Ramos (cell line): ENCODE data around the gene TIMP3.

ENCODE experiments used
- in situ Hi-C: fragments of 300-500 bp; cut with MboI; formaldehyde crosslinking; loops from one replicate; pipeline ENCODE4 v1.14.3; 2022; ENCODE audit warnings: low sequenced_read_pairs; ENCODE audit not compliant: unreplicated experiment

TIMP3 gene

DNA sequence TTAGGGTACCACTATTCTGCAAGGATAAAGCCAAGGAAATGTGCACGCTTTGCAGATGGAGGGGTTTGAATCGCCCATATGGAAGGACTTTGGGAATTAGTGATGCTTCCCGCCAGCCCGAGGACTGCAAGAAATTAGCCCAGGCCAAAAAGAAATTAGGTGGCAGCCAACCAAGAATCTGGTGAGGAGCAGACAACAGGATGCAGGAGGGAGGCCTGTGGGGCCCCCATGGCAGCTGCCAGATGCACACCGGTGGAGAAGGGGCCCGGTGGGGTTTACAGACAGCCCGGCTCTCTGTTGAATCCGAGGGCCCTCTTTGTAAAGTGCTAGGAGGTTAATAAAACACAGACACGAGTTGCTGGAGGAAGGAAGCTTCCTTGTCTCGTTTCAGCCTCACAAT lies 73.5 kb downstream of the TIMP3 start:
- in situ Hi-C loops = no loop called here

DNA sequence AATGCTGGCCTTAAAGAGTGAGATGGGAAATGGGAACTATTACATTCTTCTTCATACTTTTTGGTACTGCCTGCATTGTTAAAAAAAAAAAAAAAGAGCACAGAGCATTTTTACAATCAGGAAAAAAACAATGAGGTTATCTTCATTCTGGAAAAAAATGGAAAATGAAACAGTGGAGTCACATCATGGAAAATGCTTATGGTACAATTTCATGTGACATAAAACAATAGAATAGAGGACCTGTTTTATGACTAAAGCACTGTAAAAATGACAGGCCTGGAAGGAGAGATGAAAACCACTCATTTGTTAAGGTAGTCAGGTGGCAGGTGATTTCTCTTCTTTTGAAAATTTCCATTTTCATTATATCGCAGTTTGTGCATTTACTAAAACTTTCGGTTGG lies 75.0 kb downstream of the TIMP3 start:
- in situ Hi-C loops = no loop called here

DNA sequence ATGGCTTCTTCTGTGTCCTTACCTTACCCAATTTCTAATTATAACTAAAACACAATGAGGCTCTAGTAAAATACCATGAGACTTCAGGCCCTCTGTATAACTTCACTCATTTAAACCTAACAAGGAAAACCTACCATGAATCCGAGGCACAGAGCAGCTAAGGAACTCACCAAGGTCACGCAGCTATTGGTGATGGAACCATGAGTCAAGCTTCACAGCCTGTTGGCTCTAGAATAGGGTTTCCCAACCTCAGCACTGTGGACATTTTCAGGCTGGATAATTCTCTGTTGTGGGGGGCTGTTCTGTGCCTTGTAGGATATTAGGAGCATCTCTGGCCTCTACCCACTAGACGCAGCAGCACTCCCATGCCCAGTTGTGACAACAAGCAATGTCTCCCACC lies 75.7 kb downstream of the TIMP3 start:
- in situ Hi-C loops = no loop called here

DNA sequence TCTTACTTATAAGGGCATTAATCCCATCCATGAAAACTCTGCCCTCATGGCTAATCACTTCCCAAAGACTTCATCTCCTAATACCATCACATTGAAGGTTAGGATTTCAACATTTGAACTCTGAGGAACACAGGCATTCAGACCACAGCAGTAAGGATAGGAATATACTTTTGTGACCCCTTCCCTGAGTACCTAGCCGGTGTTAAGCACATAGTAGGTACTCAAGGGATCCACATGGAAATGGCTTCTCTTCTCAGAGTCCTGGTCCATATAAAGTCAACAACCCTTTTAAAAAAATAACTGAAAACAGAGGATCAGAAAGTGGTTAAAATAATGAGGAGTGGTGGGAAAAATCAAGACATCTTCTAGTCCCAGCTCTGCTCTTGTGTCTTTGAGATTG lies 78.0 kb downstream of the TIMP3 start:
- in situ Hi-C loops = no loop called here

DNA sequence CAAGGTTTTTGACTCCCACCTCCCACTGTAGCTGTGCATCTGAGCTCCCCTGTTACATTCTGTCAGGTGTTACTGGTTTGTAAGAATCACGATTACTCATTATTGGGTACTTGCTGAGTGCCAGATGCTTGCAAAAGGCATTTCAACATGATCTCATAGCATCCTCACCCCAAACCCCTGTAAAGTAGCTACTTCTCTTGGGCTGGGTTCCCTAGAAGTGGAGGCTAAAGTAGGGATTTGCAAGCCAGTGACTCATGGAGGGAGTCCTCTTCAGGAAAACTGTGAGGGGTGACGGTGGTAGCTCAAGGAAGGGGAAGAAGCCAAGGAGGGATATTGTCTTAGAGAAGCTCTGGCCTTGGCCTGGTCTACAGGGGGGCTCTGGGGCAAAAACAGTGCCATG lies 78.6 kb downstream of the TIMP3 start:
- in situ Hi-C loops = no loop called here

GRCh38 chr22:32880505-32880892 lies 79.0 kb downstream of the TIMP3 start:
- in situ Hi-C loops = no loop called here

- in situ Hi-C loops = no loop called here
These were observed 79.5 kb downstream of the TIMP3 start for GRCh38 chr22:32880893-32881596.

DNA sequence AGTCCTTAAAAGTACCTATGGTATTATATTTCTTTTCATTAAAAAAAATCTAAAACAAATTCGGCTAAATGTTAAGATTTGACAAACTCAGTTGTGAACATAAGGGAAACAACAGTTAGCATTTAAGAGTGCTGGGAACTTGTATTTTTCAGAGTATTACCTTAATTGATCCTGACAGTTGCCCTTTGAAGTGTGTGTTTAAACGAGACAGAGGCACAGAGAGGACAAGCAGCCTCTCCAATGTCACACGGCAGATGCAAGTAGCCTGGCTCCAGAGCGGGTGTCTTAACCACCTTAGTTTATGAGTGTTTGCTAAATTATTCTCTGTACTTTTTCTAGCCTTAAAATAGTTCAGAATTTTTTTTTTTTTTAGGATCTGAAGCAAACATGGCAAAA lies 80.9 kb downstream of the TIMP3 start:
- in situ Hi-C loops = no loop called here

DNA sequence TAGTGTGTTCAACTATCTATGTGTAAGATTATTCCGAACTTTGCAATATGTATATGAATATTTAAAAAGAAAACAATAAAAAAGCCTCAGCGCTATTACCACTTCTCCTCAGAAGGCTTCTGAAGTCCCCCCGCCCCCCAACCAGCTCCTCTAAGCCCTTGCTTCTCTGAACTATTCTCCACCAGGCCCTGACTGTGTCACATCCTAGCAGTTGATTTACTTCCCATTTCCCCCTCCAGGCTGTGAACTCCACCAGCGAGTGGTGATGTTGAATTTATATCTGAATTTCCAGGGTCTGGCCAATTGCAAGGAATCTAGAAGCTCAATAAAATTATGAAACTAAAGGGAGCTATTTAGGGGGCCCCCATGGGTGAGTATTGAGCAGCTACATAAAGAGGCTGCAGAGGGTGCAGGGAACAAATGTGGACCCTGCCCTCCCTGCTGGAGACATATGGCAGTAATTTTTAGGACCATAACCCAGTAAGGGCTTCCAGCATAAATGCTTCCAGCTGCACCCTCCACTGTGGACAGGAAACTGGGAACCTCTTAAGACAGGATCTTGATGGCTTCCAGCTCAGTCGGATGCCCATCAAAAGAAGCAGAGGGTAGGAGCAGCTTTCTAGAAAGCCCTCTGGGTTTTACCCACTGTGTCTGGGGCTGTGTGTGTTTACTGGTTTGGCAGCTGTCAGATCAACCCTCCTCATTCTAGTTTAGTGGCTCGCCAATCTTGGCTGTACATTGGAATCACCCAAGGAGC lies 81.4 kb downstream of the TIMP3 start:
- in situ Hi-C loops = no loop called here

DNA sequence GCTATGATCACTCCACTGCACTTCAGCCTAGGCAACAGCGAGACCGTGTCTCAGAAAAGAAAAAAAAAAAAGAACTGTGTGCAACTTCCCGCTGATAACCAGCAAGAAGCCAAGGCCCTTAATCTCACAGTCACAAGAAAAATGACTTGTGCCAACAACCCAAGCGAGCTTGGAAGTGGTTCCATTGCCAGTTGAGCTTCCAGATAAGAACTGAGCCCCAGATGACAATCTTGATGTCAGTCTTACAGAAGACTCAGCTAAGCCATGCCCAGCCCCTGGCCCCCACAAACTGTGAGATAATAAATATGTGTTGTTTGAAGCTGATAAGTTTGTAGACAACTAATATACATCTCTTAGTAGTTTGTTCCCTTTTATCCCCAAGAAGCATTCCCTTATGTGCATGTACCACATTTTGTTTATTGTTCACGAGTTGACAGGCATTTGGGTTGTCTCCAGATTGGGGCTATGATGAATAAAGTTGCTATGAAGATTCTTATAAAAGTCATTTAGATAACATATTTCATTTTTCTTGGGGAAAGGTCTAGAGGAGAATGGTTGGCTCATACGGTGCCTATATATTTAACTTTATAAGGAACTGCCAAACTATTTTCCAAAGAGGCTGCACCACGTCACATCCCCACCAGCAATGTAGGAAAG lies 85.9 kb downstream of the TIMP3 start:
- in situ Hi-C loops = no loop called here

DNA sequence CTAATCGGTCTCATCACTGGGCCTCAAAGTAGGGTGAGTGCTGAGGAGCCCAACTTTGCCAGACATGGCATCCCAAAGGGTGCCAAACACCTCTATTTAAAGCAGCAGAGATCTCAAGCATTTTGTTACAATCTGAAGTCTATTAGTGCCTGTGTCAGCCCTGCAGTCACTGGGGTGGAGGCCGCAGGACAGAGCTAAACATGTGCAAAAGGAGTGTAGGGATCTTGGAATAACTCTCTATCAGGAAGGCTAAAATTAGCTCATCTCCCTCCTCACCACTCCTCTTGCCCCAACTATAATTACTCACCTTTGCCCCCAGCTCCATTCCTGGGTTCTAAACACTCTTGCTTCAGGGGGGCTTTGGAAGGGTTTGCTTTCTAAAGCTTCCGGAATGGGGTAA lies 87.5 kb downstream of the TIMP3 start:
- in situ Hi-C loops = no loop called here

DNA sequence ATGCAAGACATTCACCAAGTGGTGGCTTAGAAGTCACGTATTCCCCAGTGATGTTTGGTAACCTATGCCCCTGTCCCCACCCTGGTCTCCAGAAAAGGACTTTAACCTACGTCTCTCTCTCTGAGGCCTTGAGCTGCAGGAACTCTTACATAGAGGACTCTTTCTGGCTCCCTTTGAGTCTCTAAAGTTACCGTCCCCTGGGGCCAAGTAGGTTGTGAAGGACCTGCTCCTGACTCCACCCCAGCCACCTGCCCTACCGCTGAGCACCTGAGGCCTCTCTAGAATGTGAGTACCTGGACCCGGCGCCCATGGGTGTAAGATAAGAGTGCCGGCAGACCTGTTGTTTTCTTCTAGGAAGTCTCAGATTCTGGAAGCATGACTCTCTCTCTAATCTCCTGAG lies 95.4 kb downstream of the TIMP3 start:
- in situ Hi-C loops = no loop called here

GRCh38 chr22:32897400-32897799 lies 95.9 kb downstream of the TIMP3 start:
- in situ Hi-C loops = no loop called here

DNA sequence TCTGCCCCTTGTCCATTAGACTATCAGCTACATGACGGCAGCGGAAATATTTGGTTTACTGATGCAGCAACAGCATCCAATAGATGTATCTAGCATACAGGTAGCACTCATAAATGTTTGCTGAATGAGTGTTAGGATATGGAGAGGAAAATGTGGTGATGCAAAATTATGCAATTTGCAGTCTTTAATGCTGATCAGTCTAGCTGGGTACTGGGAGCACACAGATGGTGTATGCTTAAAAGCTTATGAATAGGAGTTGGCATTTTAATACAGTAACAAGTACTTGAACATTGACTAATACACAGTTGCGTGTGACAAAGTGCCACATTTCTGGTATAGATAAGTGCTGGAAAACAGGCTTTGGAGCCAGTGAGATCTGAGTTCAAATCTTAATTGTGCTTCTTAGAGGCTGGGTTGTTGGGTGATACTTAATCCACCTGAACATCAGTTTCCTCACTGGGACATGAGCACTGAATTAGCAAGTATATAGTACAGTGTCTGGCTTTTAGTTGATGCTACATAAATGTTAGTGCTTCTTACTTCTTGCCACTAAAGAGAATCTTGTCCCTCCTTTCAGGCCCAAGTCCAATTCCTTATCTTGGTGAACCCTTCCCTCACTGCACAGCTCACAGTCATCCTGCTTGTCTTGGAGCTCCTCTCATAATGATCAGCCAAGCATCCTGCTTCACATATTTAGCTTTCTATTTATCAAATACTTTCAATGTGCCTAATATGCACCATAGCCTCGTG lies 99.6 kb downstream of the TIMP3 start:
- in situ Hi-C loops = no loop called here

DNA sequence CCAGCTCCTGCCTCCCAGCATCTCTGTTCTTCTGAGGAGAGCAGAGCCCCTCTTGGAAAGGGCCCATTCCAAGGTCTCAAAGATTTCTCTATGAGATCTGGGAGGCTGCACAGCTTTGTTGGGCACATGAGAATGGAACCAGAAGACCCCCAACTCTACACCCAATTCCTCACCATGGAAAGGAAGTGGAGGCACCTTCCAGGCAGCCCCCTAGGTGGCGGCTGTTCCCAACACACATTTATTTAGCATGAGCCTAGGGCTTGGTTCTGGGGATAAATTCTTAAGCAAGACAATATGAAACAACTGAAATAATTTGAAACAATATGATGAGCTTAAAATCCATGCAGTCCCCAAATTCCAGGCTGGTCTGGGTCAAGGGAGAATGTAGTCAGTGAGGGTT lies 100.4 kb downstream of the TIMP3 start:
- in situ Hi-C loops = no loop called here

GRCh38 chr22:32903507-32903906 lies 102.0 kb downstream of the TIMP3 start:
- in situ Hi-C loops = no loop called here

DNA sequence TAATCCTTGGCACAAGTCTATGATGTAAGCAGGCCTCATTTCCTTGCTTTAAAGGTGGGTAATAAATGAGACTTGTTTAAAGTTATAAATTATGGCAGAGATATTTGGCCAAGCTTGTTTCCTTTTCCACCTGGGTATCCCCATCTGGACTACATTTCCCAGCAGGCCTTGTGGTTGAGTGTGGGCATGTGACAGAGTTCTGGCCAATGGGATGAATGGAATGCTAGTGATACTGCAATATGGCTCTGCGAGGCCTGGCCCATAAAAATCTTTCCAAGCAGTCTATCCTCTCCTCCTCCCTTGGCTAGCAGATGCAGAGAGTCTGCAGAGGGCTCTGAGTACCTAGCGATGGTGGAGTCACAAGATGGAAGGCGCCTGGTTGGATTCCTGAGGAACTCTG lies 102.5 kb downstream of the TIMP3 start:
- in situ Hi-C loops = no loop called here

DNA sequence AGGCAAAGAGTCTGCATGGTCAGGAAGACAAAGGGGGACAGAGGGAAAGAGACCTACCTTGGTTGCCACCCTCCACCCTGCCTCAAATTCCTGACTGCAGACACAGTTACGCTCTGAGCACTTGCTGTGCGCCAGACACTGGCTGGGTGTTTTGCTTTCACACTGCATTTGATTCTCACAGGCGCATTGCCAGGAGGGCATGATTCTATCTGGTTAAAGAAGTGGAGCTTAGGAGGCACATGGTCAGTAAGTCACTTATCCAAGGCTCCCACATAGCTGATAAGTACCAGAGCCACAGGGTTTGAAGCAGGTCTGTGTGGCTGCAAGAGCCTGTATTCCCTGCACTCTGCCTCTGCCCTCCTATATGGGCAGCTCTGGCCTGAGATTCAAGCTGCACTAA lies 103.9 kb downstream of the TIMP3 start:
- in situ Hi-C loops = no loop called here

DNA sequence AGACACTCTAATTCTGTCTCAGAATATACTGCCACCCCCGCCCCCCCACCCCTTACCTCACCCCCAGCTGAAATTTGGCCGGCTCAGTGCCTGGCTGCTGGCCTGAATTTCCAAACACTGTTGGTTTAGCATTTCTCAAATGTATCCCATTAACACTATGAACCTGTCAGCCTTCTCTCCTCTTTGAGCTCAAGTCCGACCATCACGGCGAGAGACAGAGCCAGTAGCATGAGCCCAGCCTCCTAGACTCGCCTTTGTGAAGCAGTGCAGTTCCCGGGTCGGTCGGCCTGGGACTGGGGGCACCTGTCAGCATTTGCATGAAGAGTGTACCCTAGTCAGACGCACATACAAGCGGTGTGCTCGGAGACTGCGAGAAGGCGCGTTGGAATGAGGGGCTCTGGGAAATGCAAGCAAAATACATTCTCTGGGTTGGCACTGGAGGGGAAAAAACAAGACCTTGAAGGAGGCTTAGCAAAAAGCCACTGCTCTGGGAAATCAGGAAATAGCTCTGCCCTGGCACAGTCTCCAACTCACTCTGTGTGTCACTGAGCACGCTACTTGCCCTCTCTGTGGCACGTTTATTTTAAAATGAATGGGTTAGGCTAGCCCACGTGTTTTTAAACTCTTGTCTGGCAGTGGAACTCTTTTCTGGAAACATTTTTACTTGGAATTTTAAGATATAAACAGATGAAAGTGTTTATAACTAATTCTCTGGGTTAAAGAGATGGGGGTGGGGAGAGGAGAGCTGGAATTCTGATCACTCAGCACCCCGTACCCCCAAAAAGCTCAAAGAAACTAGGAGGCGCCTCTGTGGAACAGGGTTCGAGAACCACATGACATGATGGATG lies 108.3 kb downstream of the TIMP3 start:
- in situ Hi-C loops = no loop called here

DNA sequence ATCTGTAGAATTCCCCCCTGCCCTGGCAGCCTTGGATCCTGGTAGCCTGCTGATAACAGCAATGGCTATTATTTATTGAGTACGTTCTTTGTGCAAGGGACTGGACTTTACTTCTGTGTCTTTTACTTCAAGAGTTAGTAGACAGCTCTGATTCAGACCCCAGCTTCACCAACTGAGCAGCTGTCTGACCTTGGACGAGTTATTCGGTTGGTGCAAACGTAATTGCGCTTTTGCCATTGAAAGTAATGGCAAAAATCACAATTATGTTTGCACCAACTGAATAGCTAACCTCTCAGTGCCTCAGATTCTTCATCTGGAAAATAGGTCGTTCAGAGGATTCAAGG lies 108.9 kb downstream of the TIMP3 start:
- in situ Hi-C loops = no loop called here
